Anterior cingulate cortex (tissue), 58 donors: ENCODE measurements around the gene HIGD1A.
"Not testable (repeated sequence)": the region's sequence is repeated elsewhere in the genome, so short reads cannot be mapped to it uniquely, and the experiment has no call there.

ENCODE experiments used
- DNase-seq, 58 donors: peaks; one replicate each; lab custom pipeline; 2025; lab: John Stamatoyannopoulos, UW

The HIGD1A gene

GRCh38 chr3:42829628-42830436 lies 25.5 kb upstream of the HIGD1A start:
- DNase-seq, result no peak

DNA sequence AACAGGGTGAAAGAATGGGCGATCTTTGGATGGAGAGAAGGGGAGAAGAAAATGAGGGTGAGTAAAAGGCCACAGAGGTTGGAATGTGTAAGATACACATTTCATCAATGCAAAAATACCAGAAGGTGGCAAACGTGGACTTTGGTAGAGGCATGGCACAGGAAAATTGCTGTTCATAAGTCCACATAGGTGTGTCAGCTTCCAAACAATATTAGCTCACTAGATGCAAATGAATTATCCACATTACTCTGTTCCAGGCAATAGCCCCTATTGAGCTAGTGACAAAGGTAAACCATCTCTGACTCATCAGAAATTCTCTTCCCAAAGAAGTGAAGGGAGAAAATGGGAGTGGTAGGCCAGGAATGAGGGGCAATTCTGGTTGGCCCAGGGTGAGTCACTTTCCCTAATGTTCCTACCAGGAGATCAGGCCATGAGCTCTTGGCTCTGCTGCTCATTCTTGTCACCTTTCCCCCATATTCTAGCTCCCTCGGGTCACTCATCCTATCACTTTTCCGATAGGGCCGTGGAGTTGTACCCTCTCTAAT lies 24.9 kb upstream of the HIGD1A start:
- DNase-seq, result no peak

- no peak for DNase-seq
Observed at GRCh38 chr3:42827654-42828053, 23.4 kb upstream of the HIGD1A start.

- DNase-seq, result no peak
Observed at GRCh38 chr3:42827023-42827422, 22.7 kb upstream of the HIGD1A start.

- no peak for DNase-seq
Observed at GRCh38 chr3:42826141-42826540, 21.9 kb upstream of the HIGD1A start.

DNA sequence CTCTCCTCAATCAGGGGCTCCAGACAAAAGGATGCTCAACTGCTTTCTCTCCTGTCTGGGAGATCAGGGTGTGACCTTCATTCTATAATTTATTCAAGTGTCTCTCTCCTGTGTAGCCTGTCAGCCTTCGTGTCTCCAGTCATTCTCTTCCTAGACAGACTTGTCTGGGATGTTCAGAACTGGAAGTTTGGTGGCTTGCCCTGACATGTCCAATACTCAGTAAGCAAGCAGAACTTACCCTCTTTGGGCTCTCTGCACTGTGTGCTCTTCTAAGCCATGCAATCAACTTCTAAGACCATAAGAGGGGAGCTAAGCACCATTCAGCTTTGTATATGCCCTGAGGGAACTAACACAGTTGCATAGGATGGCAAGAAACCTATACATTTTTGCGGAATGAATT lies 19.1 kb upstream of the HIGD1A start:
- no peak for DNase-seq

DNA sequence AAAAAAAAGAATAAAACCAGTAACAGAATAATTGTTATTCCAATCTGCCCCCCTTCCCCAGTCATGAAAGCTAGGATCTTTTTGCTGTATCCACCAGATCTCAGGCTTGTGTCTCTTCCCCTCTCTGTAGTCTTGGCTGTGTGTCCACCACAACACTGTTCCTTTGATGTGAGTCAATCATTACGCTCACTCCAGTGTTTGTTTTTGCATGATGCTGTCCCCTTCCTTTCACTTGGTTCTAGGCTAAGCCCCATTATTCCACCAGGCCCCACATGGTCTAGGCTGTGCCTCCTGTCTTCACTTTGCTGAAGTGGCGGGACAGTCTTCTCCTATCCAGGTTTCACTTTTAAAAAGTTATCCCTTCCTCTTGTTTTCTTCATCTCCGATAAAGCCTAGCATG lies 18.5 kb upstream of the HIGD1A start:
- no peak for DNase-seq

- DNase-seq, result no peak
Observed at GRCh38 chr3:42820746-42821051, 16.4 kb upstream of the HIGD1A start.

DNA sequence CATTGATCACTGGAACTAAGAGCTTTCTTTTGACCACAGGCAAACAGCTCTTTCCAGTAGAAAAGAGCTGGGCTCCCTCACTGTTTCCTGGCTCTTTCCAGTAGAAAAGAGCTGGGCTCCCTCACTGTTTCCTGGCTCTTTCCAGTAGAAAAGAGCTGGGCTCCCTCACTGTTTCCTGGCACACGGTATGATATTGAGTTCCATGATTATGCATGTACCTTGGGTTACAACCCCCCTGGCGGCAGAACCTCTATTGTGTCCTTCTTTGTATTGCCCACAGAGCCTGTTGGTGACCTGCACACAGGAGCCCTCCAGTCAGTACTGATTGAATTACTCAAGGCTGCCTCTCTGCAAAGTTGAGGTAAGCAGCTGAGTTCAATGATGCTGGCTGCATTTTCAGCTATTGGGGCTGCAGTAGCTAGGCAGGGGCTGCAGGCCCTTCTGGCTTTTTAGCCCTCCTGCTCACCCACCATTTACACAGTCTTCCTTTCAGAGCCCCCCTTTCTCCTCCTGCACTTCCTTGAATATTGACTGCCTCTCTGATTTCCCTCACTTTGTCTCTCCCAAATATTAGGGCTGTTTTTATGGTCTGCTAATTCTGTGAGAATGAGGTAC lies 15.2 kb upstream of the HIGD1A start:
- peak in 1 of 58 donors; percentile 1 for DNase-seq

DNA sequence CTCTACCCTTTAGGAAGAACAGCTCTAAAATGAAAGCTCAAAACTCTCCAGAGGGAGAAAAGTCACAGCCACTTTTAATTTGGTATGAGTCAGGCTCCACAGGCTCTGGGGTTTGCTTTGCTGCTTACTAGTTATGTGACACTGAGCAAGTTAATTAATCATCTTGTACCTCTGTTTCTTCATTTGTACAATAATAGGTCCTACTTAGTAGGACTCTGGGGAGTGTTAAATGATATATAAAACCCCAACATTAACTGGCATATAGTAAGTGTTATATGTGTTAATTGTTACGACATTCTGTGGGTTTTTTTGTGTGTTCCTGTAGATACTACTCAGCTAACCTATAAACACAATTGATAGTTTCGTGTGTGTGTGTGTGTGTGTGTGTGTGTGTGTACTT lies 11.5 kb upstream of the HIGD1A start:
- no peak for DNase-seq

GRCh38 chr3:42814914-42815507 lies 10.7 kb upstream of the HIGD1A start:
- DNase-seq, result no peak

GRCh38 chr3:42814246-42814645 lies 10.0 kb upstream of the HIGD1A start:
- DNase-seq, result no peak

DNA sequence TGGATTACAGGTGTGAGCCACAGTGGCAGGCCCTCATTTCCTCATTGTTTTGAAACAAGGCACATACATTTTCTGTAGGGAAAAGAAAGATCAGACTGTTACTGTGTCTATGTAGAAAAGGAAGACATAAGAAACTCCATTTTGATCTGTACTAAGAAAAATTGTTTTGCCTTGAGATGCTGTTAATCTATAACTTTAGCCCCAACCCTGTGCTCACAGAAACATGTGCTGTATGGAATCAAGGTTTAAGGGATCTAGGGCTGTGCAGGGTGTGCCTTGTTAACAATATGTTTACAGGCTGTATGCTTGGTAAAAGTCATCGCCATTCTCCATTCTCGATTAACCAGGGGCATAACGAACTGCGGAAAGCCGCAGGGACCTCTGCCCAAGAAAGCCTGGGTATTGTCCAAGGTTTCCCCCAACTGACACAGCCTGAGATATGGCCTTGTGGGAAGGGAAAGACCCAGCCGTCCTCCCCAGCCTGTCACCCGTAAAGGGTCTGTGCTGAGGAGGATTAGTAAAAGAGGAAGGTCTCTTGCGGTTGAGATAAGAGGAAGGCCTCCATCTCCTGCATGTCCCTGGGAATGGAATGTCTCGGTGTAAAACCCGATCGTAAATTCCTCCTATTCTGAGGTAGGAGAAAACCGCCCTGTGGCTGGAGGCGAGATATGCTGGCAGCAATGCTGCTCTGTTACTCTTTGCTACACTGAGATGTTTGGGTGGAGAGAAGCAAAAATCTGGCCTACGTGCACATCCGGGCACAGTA lies 7.0 kb upstream of the HIGD1A start:
- DNase-seq, result not testable (repeated sequence)

GRCh38 chr3:42810706-42811105 lies 6.4 kb upstream of the HIGD1A start:
- DNase-seq, result not testable (repeated sequence)

DNA sequence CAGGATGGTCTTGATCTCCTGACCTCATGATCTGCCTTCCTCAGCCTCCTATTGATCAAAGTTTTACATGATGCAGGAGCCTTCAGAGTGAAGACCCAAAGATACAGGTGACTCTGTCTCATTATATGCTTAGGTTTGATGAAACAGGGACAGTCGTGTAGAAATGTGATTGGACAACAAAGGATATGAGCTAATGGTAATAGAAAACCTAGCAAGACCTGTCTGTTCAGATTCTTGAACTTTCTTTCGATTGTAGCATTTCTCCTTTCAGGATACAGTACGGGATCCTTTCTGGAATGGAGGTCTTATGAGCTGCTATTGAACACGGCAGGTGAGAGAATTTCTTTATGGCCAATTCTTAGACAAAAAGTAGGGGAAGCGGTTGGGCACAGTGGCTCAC lies 4.9 kb upstream of the HIGD1A start, which contains the start of gene ACKR2:
ACKR2 (plus strand) TSS at position 244 of the 400 bp plus-strand sequence. CDS start 55,058 bp downstream, outside the sequence.
- no peak for DNase-seq

GRCh38 chr3:42807929-42808328 lies 3.6 kb upstream of the HIGD1A start:
- DNase-seq, result no peak

- peak in 21 of 58 donors; percentile 3 to 44 (median 14) for DNase-seq
Observed at GRCh38 chr3:42805141-42805821, 991 bp upstream of the HIGD1A start.

DNA sequence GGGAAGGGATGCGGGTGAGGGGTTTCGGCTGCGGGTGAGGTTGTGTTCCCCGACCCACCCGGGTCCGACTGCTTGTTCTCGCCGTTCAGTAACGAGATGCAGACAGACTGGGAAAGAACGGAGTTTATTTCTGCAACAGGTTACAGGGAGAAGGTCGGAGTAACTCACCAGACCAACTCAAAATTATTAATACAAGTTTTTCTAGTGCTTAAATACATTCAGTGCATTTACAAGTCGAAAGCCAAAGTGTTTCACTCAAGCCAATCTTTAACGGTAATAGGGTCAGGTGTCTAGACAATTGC lies 492 bp upstream of the HIGD1A start:
- DNase-seq, result no peak

GRCh38 chr3:42803414-42804105 lies 730 bp downstream of the HIGD1A start:
- peak in 24 of 58 donors; percentile 20 to 72 (median 54) for DNase-seq
